PC-9 (cell line): ENCODE results near the gene KIF22. TPM values are rescaled to one million over a fixed set of nuclear protein-coding genes. Genes with fewer than 3 reads are reported as not detected.

ENCODE experiments used
- BruUV-seq: library from RNA; stranded (reverse); fragments of 400-500 nt; replicated peaks from 2 replicates; lab custom pipeline; 2021; lab: Mats Ljungman, UMichigan
- CTCF ChIA-PET: fragments of 300-600 bp; sonication (Branson Sonifier 250); formaldehyde crosslinking; loops from one replicate; lab custom pipeline; 2022; ENCODE audit warnings: antibody characterized with exemption; lab: Charles Lee
- POLR2A ChIA-PET: fragments of 300-600 bp; sonication (Branson Sonifier 250); formaldehyde crosslinking; loops from one replicate; lab custom pipeline; 2022; ENCODE audit warnings: antibody characterized with exemption; ENCODE audit not compliant: unreplicated experiment; lab: Charles Lee
- DNase-seq, 2 experiments: peaks; one replicate each; pipeline versions ENCODE4 v3.0.0 to v3.0.0-alpha.2; 2015 to 2022; ENCODE audit warnings: mixed read lengths in 1 of 2
- H2AFZ ChIP-seq: fragments of 200-600 bp; sonication (generic); 2 replicates; pipeline ENCODE4 v1.8.1; 2017; ENCODE audit warnings: antibody characterized with exemption
- H3F3A ChIP-seq: fragments of 200-600 bp; sonication (generic); 2 replicates; pipeline ENCODE4 v1.8.1; 2017; ENCODE audit warnings: antibody characterized with exemption, mild to moderate bottlenecking, low read depth; ENCODE audit not compliant: insufficient read depth
- H3K27ac ChIP-seq: fragments of 200-600 bp; sonication (generic); 2 replicates; pipeline ENCODE4 v1.6.1; 2016; ENCODE audit warnings: mixed run types
- H3K27me3 ChIP-seq: fragments of 200-600 bp; sonication (generic); 2 replicates; pipeline ENCODE4 v1.6.1; 2016; ENCODE audit warnings: low read depth, mixed run types; ENCODE audit not compliant: insufficient read depth
- H3K36me3 ChIP-seq: fragments of 200-600 bp; sonication (generic); 2 replicates; pipeline ENCODE4 v1.6.1; 2016; ENCODE audit warnings: low read depth, mixed run types
- H3K4me1 ChIP-seq: fragments of 200-600 bp; sonication (generic); replicated peaks from 2 replicates; pipeline ENCODE4 v1.6.1; 2016; ENCODE audit warnings: mixed run types; ENCODE audit not compliant: insufficient read depth
- H3K4me2 ChIP-seq: fragments of 200-600 bp; sonication (generic); 2 replicates; pipeline ENCODE4 v1.6.1; 2017; ENCODE audit warnings: mixed run types
- H3K4me3 ChIP-seq: fragments of 200-600 bp; sonication (generic); 2 replicates; pipeline ENCODE4 v1.6.1; 2016; ENCODE audit warnings: mixed run types
- H3K79me2 ChIP-seq: fragments of 200-600 bp; sonication (generic); 2 replicates; pipeline ENCODE4 v1.6.1; 2017; ENCODE audit warnings: low read depth, mixed run types
- H3K9me2 ChIP-seq: fragments of 200-600 bp; sonication (generic); 2 replicates; pipeline ENCODE4 v1.8.1; 2017; ENCODE audit warnings: mild to moderate bottlenecking; ENCODE audit not compliant: insufficient read depth
- H3K9me3 ChIP-seq: fragments of 200-600 bp; sonication (generic); 2 replicates; pipeline ENCODE4 v1.8.1; 2016; ENCODE audit warnings: low read depth; ENCODE audit not compliant: insufficient read depth
- H4K20me1 ChIP-seq: fragments of 200-600 bp; sonication (generic); 2 replicates; pipeline ENCODE4 v1.8.1; 2017; ENCODE audit not compliant: insufficient read depth
- EZH2 ChIP-seq: fragments of 200-600 bp; sonication (generic); IDR thresholded peaks from 2 replicates; pipeline ENCODE4 v1.8.0; 2017; ENCODE audit warnings: antibody characterized with exemption, low read depth
- intact Hi-C: fragments of 100-400 bp; cut with micrococcal nuclease; formaldehyde crosslinking; loops from one replicate; pipeline ENCODE4 v1.10.0; 2022; ENCODE audit not compliant: unreplicated experiment
- total RNA-seq: library from RNA; stranded (reverse); gene quantifications from 2 replicates; pipeline ENCODE4 v1.2.3, GENCODE V29; 2021
- TF ChIP-seq, protein P1 (sequence below): fragments of 200-600 bp; sonication (generic); conservative IDR thresholded peaks from 2 replicates; pipeline ENCODE4 v1.6.1; 2017; ENCODE audit warnings: mixed run types, antibody characterized with exemption, mild to moderate bottlenecking, moderate library complexity

Gene KIF22
- total RNA-seq, 1 experiment from 2014 or later = 179 TPM

DNA sequence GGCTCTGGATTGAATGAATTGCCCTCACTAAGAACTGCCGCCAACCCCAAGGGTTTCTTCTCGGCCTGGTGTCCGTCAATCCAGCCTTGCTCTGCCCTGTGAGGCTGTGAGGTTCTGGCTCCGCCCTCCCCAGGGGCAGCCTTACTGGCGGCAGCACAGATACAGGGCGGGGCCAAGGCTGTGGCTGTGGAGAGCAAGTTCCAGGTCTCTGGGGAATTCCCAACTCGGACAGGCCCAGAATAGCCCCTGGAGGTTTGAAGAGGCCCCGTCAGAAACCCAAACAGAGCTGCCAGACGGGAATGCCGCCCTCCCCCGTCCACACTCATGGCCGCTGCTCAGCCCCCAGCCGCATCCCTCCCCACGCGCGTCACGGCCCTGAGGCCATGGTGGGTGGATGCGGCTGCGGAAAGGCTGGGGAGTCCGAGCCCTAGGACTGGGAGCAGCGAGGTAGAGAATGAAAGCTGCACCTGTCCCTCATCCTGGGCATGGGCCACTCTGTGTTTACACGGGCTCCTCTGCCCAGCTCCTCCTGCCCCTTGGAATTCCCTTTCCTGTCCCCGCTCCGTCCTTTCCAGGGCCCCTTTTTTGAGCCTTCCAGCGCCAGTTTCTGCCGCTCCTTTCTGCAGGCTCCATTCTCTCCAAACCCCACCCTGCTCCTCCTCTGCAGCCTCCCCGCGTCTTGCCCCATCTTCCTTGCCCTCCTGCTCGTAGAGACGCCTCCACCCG lies 20.8 kb downstream of the KIF22 start:
- CTCF ChIA-PET = interaction anchor here (0.6 to 0.9 kb wide), 3 partner anchors 37 to 88 kb away, joined by 3 to 15 read pairs (median 8); partner anchors contain the start of genes CDIPT and SEZ6L2
- Histone ChIP-seq H3F3A (peaks cover 58% of the 10 kb centered on the region), H3K79me2 (peaks cover 17% of the 10 kb centered on the region), H4K20me1 (peaks cover 10% of the 10 kb centered on the region; the same call in 1 of the 2 replicates), H3K9me2 (no peaks in the 10 kb centered on the region), H3K36me3 (0 out of 2 replicates have a peak, but pooled peaks cover 9% of the 10 kb centered on the region), H3K4me2 (peak overlapping the region; percentile 91), H3K4me1 (peaks cover 44% of the 10 kb centered on the region), H3K27me3 (no peaks in the 10 kb centered on the region), H3K9me3 (no peaks in the 10 kb centered on the region), H2AFZ (peak overlapping the region; percentile 68), H3K27ac (0 out of 2 replicates have a peak overlapping the region, but pooled peaks have one; percentile 9), H3K4me3 (peak overlapping the region; percentile 58)
- DNase-seq = peak; percentile 93 to 99
- intact Hi-C loops = loop anchor here (2.0 to 10.0 kb wide), 2 partner anchors 183 to 217 kb away; partner anchors contain the start of gene HIRIP3
- TF ChIP-seq EZH2 = no peak
- TF ChIP-seq, protein P1, sequence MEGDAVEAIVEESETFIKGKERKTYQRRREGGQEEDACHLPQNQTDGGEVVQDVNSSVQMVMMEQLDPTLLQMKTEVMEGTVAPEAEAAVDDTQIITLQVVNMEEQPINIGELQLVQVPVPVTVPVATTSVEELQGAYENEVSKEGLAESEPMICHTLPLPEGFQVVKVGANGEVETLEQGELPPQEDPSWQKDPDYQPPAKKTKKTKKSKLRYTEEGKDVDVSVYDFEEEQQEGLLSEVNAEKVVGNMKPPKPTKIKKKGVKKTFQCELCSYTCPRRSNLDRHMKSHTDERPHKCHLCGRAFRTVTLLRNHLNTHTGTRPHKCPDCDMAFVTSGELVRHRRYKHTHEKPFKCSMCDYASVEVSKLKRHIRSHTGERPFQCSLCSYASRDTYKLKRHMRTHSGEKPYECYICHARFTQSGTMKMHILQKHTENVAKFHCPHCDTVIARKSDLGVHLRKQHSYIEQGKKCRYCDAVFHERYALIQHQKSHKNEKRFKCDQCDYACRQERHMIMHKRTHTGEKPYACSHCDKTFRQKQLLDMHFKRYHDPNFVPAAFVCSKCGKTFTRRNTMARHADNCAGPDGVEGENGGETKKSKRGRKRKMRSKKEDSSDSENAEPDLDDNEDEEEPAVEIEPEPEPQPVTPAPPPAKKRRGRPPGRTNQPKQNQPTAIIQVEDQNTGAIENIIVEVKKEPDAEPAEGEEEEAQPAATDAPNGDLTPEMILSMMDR = no peak
- no TSS peak for BruUV-seq
- POLR2A ChIA-PET = interaction anchor here (0.6 kb wide), 3 partner anchors 9 to 283 kb away, joined by 3 to 5 read pairs (median 3); partner anchors contain the start of gene MVP

DNA sequence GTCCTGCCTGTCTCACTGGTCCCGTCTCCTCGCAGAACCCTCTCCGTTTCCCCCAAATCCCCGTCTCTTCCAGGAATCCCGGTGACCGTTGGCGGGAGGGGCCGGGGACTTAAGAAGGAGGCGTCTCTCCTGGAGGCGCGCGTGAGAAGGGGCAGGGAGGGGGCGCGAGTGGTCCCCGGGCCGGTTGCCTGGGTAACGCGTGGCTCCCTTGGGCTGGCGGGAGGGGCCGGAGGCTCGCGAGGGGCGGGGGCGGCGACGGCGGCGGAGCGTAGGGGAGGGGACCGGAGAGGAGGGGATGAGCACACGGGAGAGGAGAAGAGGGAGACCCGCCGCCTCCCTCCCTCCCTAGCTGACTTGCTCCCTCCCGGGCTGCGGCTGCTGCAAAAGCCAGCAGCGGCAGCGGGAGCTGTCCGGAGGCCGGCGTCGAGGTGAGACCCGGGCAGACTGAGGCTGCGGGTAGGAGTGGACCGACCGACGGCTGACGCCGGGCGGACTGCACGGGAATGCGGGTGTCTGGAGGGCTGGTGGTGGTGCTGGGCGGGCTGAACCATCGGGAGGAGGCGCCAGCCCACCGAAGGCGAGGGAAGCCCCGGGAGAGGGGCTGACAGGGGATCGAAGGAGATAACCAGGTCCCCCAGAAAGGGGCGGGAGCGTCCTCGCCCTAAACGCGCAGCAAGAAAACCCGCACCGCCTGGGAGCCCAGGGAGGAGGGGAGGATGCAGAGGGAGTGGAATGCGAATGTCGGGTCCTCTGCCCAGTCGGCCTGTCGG lies 21.5 kb downstream of the KIF22 start, which contains the start of gene PRRT2:
Gene PRRT2, plus strand, starts transcription at position 298 of the 770 bp plus-strand sequence. CDS start 862 bp downstream, outside the sequence.
- peak in 1 of 2 experiments; percentile 57 for DNase-seq
- ChIA-PET CTCF (interaction anchor here (0.6 to 0.9 kb wide), 3 partner anchors 36 to 87 kb away, joined by 3 to 15 read pairs (median 8); partner anchors contain the start of genes CDIPT and SEZ6L2), POLR2A (interaction anchor here (0.6 kb wide), 3 partner anchors 10 to 282 kb away, joined by 3 to 5 read pairs (median 4); no protein-coding TSS in a partner anchor)
- Histone ChIP-seq H3K9me2 (no peaks in the 10 kb centered on the region), H3K9me3 (no peaks in the 10 kb centered on the region), H3K27ac (0 out of 2 replicates have a peak within 1 kb of the TSS, but pooled peaks have one; percentile 9), H3K4me1 (peaks cover 44% of the 10 kb centered on the region), H3K36me3 (0 out of 2 replicates have a peak, but pooled peaks cover 9% of the 10 kb centered on the region), H2AFZ (peak within 1 kb of the TSS; percentile 68), H3K4me2 (peak within 1 kb of the TSS; percentile 91), H4K20me1 (peaks cover 10% of the 10 kb centered on the region; the same call in 1 of the 2 replicates), H3K79me2 (peaks cover 21% of the 10 kb centered on the region), H3K4me3 (peak within 1 kb of the TSS; percentile 58), H3K27me3 (no peaks in the 10 kb centered on the region), H3F3A (peaks cover 58% of the 10 kb centered on the region)
- TF ChIP-seq, protein P1 = no peak
- 0 out of 2 replicates have a peak, but pooled peaks have one; percentile 39 for TF ChIP-seq EZH2
- no TSS peak for BruUV-seq
- intact Hi-C loops = loop anchor here (2.0 to 10.0 kb wide), 2 partner anchors 183 to 217 kb away; partner anchors contain the start of gene HIRIP3
